ENCODE measurements around the gene DENND2D.

The DENND2D gene

GRCh38 chr1:111151838-111152237, 48.6 kb downstream of the DENND2D start:
- no peaks in the 10 kb centered on the region for H3K9me2 ChIP-seq (replicated peaks; ENCODE audit: control insufficient read depth, low read length)
- H3K79me2 ChIP-seq (ENCODE audit: control insufficient read depth, low read length) = peaks cover 100% of the 10 kb centered on the region
- H3K9me3 ChIP-seq (ENCODE audit: control insufficient read depth, insufficient read depth, low read length) = no peaks in the 10 kb centered on the region
- no peak for TF ChIP-seq EZH2phosphoT487 (IDR thresholded peaks at IDR 0.05; ENCODE audit: borderline replicate concordance, low read length)
- no peak for TF ChIP-seq CTCF (IDR thresholded peaks at IDR 0.05; ENCODE audit: low read depth, low read length, poor library complexity, severe bottlenecking)
- H3K27me3 ChIP-seq (ENCODE audit: control insufficient read depth, low read length) = no peaks in the 10 kb centered on the region
- peaks cover 12% of the 10 kb centered on the region for H3K4me1 ChIP-seq (ENCODE audit: control insufficient read depth, low read length)
- no peaks in the 10 kb centered on the region for H3F3A ChIP-seq (ENCODE audit: control insufficient read depth, insufficient read depth)
- H3K36me3 ChIP-seq (ENCODE audit: control insufficient read depth, low read length) = peaks cover 97% of the 10 kb centered on the region
- H4K20me1 ChIP-seq (ENCODE audit: control insufficient read depth, insufficient read depth, low read depth, low read length) = no peaks in the 10 kb centered on the region; the same call in 1 of the 2 replicates
- H3K27ac ChIP-seq (ENCODE audit: low read depth, low read length) = no peak overlapping the region
- no peak overlapping the region for H3K4me3 ChIP-seq (ENCODE audit: low read length)
- no peak overlapping the region for H3K4me2 ChIP-seq (ENCODE audit: low read length)

GRCh38 chr1:111148376-111148881, 52.0 kb downstream of the DENND2D start:
- H3K4me3 ChIP-seq (ENCODE audit: low read length) = no peak overlapping the region
- H3K9me2 ChIP-seq (replicated peaks; ENCODE audit: control insufficient read depth, low read length) = no peaks in the 10 kb centered on the region
- H4K20me1 ChIP-seq (ENCODE audit: control insufficient read depth, insufficient read depth, low read depth, low read length) = peaks cover 4% of the 10 kb centered on the region
- no peak overlapping the region for H3K27ac ChIP-seq (ENCODE audit: low read depth, low read length)
- no peak overlapping the region for H3K4me2 ChIP-seq (ENCODE audit: low read length)
- peaks cover 7% of the 10 kb centered on the region for H3K4me1 ChIP-seq (ENCODE audit: control insufficient read depth, low read length)
- no peaks in the 10 kb centered on the region for H3F3A ChIP-seq (ENCODE audit: control insufficient read depth, insufficient read depth)
- no peaks in the 10 kb centered on the region for H3K9me3 ChIP-seq (ENCODE audit: control insufficient read depth, insufficient read depth, low read length)
- peaks cover 85% of the 10 kb centered on the region for H3K36me3 ChIP-seq (ENCODE audit: control insufficient read depth, low read length)
- TF ChIP-seq CTCF (IDR thresholded peaks at IDR 0.05; ENCODE audit: low read depth, low read length, poor library complexity, severe bottlenecking) (no peak), EZH2phosphoT487 (IDR thresholded peaks at IDR 0.05; ENCODE audit: borderline replicate concordance, low read length) (no peak)
- H3K79me2 ChIP-seq (ENCODE audit: control insufficient read depth, low read length) = peaks cover 100% of the 10 kb centered on the region
- no peaks in the 10 kb centered on the region for H3K27me3 ChIP-seq (ENCODE audit: control insufficient read depth, low read length)

GRCh38 chr1:111147948-111148347, 52.5 kb downstream of the DENND2D start:
- Histone ChIP-seq H3K4me2 (ENCODE audit: low read length) (no peak overlapping the region), H3K36me3 (ENCODE audit: control insufficient read depth, low read length) (peaks cover 84% of the 10 kb centered on the region), H3K27me3 (ENCODE audit: control insufficient read depth, low read length) (no peaks in the 10 kb centered on the region), H3K4me3 (ENCODE audit: low read length) (no peak overlapping the region), H3K79me2 (ENCODE audit: control insufficient read depth, low read length) (peaks cover 100% of the 10 kb centered on the region), H3K9me3 (ENCODE audit: control insufficient read depth, insufficient read depth, low read length) (no peaks in the 10 kb centered on the region), H3K9me2 (replicated peaks; ENCODE audit: control insufficient read depth, low read length) (no peaks in the 10 kb centered on the region), H3F3A (ENCODE audit: control insufficient read depth, insufficient read depth) (no peaks in the 10 kb centered on the region), H4K20me1 (ENCODE audit: control insufficient read depth, insufficient read depth, low read depth, low read length) (peaks cover 4% of the 10 kb centered on the region), H3K4me1 (ENCODE audit: control insufficient read depth, low read length) (peaks cover 5% of the 10 kb centered on the region), H3K27ac (ENCODE audit: low read depth, low read length) (no peak overlapping the region)
- TF ChIP-seq EZH2phosphoT487 (IDR thresholded peaks at IDR 0.05; ENCODE audit: borderline replicate concordance, low read length) (no peak), CTCF (IDR thresholded peaks at IDR 0.05; ENCODE audit: low read depth, low read length, poor library complexity, severe bottlenecking) (no peak)
